ENCODE results near the gene PKP2. TPM values are rescaled to one million over a fixed set of nuclear protein-coding genes. Genes with fewer than 3 reads are reported as not detected.

The PKP2 gene
- total and polyA plus RNA-seq, 2 of the 13 experiments (the other 11 are each of a cell fraction or from before 2014, with no cell fraction given) = 15.1 to 25.3 TPM

DNA sequence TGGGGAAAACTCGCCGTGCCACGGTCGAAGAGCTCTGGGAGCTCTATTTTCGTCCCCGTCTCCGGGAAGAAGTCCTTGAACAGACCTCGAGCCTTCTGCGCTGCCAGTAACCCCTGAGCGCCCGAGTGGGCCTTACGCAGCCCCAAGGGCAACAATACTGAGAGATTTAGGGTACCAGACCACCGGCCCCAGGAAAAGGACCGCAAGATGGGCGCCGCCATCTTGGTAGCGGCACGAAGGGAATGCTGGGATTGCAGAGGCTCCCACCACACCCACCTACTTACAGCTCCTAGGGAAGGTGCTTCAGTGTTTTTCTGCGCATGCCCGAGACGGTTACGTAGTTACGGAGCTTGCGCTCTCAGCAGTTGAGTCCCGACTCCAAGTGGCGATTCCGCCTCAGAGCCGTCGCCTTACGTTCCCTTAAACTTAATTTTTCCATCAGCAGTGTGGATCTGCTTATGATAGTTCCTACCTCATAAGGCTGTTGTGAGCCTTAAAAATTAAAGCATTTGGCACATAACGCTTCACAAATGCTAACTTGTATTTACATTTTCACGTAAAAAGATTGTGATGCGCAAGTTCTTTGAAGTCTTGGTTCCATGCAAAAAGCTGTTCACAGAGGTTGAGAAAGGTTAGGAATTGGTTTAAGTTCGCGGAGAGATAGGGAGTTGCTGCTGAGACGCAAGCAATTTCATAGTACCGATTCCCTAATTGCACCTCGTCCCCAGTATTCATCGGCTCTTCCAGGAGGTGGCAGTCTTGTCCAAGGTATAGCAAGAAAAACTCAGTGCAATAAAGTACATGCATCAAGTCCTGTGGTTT is 140.7 kb downstream of the PKP2 start, which contains the start of gene YARS2 (continued):
- TF ChIP-seq, protein P1, sequence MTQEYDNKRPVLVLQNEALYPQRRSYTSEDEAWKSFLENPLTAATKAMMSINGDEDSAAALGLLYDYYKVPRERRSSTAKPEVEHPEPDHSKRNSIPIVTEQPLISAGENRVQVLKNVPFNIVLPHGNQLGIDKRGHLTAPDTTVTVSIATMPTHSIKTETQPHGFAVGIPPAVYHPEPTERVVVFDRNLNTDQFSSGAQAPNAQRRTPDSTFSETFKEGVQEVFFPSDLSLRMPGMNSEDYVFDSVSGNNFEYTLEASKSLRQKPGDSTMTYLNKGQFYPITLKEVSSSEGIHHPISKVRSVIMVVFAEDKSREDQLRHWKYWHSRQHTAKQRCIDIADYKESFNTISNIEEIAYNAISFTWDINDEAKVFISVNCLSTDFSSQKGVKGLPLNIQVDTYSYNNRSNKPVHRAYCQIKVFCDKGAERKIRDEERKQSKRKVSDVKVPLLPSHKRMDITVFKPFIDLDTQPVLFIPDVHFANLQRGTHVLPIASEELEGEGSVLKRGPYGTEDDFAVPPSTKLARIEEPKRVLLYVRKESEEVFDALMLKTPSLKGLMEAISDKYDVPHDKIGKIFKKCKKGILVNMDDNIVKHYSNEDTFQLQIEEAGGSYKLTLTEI (CRISPR knock-in tag; conservative IDR thresholded peaks at IDR 0.05) = no peak
- TF ChIP-seq AGO2 (optimal IDR thresholded peaks at IDR 0.05; ENCODE audit: low read depth, low read length) = peak; percentile 65
- TF ChIP-seq RFX5 (IDR thresholded peaks at IDR 0.05; ENCODE audit: low read depth, low read length) = no peak
- TF ChIP-seq, protein P2, sequence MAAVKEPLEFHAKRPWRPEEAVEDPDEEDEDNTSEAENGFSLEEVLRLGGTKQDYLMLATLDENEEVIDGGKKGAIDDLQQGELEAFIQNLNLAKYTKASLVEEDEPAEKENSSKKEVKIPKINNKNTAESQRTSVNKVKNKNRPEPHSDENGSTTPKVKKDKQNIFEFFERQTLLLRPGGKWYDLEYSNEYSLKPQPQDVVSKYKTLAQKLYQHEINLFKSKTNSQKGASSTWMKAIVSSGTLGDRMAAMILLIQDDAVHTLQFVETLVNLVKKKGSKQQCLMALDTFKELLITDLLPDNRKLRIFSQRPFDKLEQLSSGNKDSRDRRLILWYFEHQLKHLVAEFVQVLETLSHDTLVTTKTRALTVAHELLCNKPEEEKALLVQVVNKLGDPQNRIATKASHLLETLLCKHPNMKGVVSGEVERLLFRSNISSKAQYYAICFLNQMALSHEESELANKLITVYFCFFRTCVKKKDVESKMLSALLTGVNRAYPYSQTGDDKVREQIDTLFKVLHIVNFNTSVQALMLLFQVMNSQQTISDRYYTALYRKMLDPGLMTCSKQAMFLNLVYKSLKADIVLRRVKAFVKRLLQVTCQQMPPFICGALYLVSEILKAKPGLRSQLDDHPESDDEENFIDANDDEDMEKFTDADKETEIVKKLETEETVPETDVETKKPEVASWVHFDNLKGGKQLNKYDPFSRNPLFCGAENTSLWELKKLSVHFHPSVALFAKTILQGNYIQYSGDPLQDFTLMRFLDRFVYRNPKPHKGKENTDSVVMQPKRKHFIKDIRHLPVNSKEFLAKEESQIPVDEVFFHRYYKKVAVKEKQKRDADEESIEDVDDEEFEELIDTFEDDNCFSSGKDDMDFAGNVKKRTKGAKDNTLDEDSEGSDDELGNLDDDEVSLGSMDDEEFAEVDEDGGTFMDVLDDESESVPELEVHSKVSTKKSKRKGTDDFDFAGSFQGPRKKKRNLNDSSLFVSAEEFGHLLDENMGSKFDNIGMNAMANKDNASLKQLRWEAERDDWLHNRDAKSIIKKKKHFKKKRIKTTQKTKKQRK (IDR thresholded peaks at IDR 0.05; ENCODE audit: low read length) = no peak
- TF ChIP-seq NFRKB (IDR thresholded peaks at IDR 0.05) = peak; percentile 28; the same call in 1 of the 2 replicates
- TF ChIP-seq ZNF446 (CRISPR knock-in tag; IDR thresholded peaks at IDR 0.05) = no peak
- peak; percentile 25; the same call in 1 of the 2 replicates for TF ChIP-seq NFIC (IDR thresholded peaks at IDR 0.05; ENCODE audit: low read length)
- TF ChIP-seq IRX3 (CRISPR knock-in tag; IDR thresholded peaks at IDR 0.05; ENCODE audit: borderline replicate concordance, low read depth) = no peak
- no peak for TF ChIP-seq SKI (IDR thresholded peaks at IDR 0.05; ENCODE audit: partially characterized antibody)
- TF ChIP-seq SP4 (CRISPR knock-in tag; IDR thresholded peaks at IDR 0.05) = peak; percentile 30; the same call in 1 of the 2 replicates
- TF ChIP-seq, protein P3, sequence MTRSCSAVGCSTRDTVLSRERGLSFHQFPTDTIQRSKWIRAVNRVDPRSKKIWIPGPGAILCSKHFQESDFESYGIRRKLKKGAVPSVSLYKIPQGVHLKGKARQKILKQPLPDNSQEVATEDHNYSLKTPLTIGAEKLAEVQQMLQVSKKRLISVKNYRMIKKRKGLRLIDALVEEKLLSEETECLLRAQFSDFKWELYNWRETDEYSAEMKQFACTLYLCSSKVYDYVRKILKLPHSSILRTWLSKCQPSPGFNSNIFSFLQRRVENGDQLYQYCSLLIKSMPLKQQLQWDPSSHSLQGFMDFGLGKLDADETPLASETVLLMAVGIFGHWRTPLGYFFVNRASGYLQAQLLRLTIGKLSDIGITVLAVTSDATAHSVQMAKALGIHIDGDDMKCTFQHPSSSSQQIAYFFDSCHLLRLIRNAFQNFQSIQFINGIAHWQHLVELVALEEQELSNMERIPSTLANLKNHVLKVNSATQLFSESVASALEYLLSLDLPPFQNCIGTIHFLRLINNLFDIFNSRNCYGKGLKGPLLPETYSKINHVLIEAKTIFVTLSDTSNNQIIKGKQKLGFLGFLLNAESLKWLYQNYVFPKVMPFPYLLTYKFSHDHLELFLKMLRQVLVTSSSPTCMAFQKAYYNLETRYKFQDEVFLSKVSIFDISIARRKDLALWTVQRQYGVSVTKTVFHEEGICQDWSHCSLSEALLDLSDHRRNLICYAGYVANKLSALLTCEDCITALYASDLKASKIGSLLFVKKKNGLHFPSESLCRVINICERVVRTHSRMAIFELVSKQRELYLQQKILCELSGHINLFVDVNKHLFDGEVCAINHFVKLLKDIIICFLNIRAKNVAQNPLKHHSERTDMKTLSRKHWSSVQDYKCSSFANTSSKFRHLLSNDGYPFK (CRISPR knock-in tag; IDR thresholded peaks at IDR 0.05; ENCODE audit: borderline replicate concordance) = peak; percentile 87; the same call in 1 of the 2 replicates
- TF ChIP-seq, protein P4, sequence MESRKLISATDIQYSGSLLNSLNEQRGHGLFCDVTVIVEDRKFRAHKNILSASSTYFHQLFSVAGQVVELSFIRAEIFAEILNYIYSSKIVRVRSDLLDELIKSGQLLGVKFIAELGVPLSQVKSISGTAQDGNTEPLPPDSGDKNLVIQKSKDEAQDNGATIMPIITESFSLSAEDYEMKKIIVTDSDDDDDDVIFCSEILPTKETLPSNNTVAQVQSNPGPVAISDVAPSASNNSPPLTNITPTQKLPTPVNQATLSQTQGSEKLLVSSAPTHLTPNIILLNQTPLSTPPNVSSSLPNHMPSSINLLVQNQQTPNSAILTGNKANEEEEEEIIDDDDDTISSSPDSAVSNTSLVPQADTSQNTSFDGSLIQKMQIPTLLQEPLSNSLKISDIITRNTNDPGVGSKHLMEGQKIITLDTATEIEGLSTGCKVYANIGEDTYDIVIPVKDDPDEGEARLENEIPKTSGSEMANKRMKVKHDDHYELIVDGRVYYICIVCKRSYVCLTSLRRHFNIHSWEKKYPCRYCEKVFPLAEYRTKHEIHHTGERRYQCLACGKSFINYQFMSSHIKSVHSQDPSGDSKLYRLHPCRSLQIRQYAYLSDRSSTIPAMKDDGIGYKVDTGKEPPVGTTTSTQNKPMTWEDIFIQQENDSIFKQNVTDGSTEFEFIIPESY (CRISPR knock-in tag; IDR thresholded peaks at IDR 0.05) = no peak
